Measurements from ENCODE around the gene FSD1. TPM values are rescaled to one million over a fixed set of nuclear protein-coding genes. Genes with fewer than 3 reads are reported as not detected.

Gene FSD1
- total RNA-seq, 4 donors from 2014 or later = not detected

GRCh38 chr19:4297901-4298809 lies 6.2 kb upstream of the FSD1 start:
- peaks cover 13% of the 10 kb centered on the region for H3K27me3 ChIP-seq
- no peaks in the 10 kb centered on the region for H3K9me3 ChIP-seq
- H3K4me3 ChIP-seq = no peak overlapping the region
- DNase-seq (ENCODE audit: low spot score in 2 of 2) = no peak
- no peaks in the 10 kb centered on the region for H3K36me3 ChIP-seq
- WGBS = 89% methylated on average over 16 of the region's 27 CpGs
- peaks cover 5% of the 10 kb centered on the region for H3K4me1 ChIP-seq
- TF ChIP-seq POLR2AphosphoS5 (IDR thresholded peaks at IDR 0.05) (no peak), POLR2A (IDR thresholded peaks at IDR 0.05) (no peak), CTCF (IDR thresholded peaks at IDR 0.05) (no peak), EP300 (IDR thresholded peaks at IDR 0.05) (no peak)
- no peak overlapping the region for H3K27ac ChIP-seq

GRCh38 chr19:4298810-4299550 lies 5.4 kb upstream of the FSD1 start:
- no peak overlapping the region for H3K27ac ChIP-seq
- peaks cover 5% of the 10 kb centered on the region for H3K4me1 ChIP-seq
- no peaks in the 10 kb centered on the region for H3K9me3 ChIP-seq
- no peaks in the 10 kb centered on the region for H3K36me3 ChIP-seq
- no peak for TF ChIP-seq EP300 (IDR thresholded peaks at IDR 0.05)
- TF ChIP-seq CTCF (IDR thresholded peaks at IDR 0.05) = no peak
- TF ChIP-seq POLR2A (IDR thresholded peaks at IDR 0.05) = no peak
- no peak for TF ChIP-seq POLR2AphosphoS5 (IDR thresholded peaks at IDR 0.05)
- H3K27me3 ChIP-seq = peaks cover 13% of the 10 kb centered on the region
- WGBS = 90% methylated on average over 7 of the region's 8 CpGs
- no peak overlapping the region for H3K4me3 ChIP-seq
- DNase-seq (ENCODE audit: low spot score in 2 of 2) = no peak

GRCh38 chr19:4300589-4300988 lies 3.8 kb upstream of the FSD1 start:
- no peak overlapping the region for H3K4me3 ChIP-seq
- H3K4me1 ChIP-seq = peaks cover 11% of the 10 kb centered on the region
- no peak overlapping the region for H3K27ac ChIP-seq
- no peaks in the 10 kb centered on the region for H3K36me3 ChIP-seq
- no peaks in the 10 kb centered on the region for H3K9me3 ChIP-seq
- TF ChIP-seq CTCF (IDR thresholded peaks at IDR 0.05) (no peak), POLR2AphosphoS5 (IDR thresholded peaks at IDR 0.05) (no peak)
- 79% methylated on average over 3 of the region's 3 CpGs for WGBS
- peaks cover 22% of the 10 kb centered on the region for H3K27me3 ChIP-seq
- no peak for DNase-seq (ENCODE audit: low spot score in 2 of 2)

- 53% methylated on average over 13 of the region's 13 CpGs for WGBS
- Histone ChIP-seq H3K4me3 (no peak overlapping the region), H3K9me3 (no peaks in the 10 kb centered on the region), H3K36me3 (no peaks in the 10 kb centered on the region), H3K27me3 (peaks cover 19% of the 10 kb centered on the region), H3K4me1 (peaks cover 6% of the 10 kb centered on the region), H3K27ac (no peak overlapping the region)
- TF ChIP-seq EP300 (IDR thresholded peaks at IDR 0.05) (no peak), POLR2AphosphoS5 (IDR thresholded peaks at IDR 0.05) (no peak), CTCF (IDR thresholded peaks at IDR 0.05) (no peak), POLR2A (IDR thresholded peaks at IDR 0.05) (no peak)
- DNase-seq (ENCODE audit: low spot score in 2 of 2) = no peak
Measured at GRCh38 chr19:4301590-4302242, 2.7 kb upstream of the FSD1 start.

- Histone ChIP-seq H3K27me3 (peaks cover 19% of the 10 kb centered on the region), H3K4me3 (no peak within 1 kb of the TSS), H3K27ac (no peak within 1 kb of the TSS), H3K9me3 (no peaks in the 10 kb centered on the region), H3K36me3 (no peaks in the 10 kb centered on the region), H3K4me1 (peaks cover 6% of the 10 kb centered on the region)
- 77% methylated on average over 3 of the region's 8 CpGs for WGBS
- TF ChIP-seq POLR2AphosphoS5 (IDR thresholded peaks at IDR 0.05) = no peak
- TF ChIP-seq CTCF (IDR thresholded peaks at IDR 0.05) = no peak
- TF ChIP-seq POLR2A (IDR thresholded peaks at IDR 0.05) = no peak
- TF ChIP-seq EP300 (IDR thresholded peaks at IDR 0.05) = no peak
- DNase-seq (ENCODE audit: low spot score in 2 of 2) = no peak
Measured at GRCh38 chr19:4302243-4302640, 2.2 kb upstream of the FSD1 start, which contains the start of gene TMIGD2. TMIGD2 (minus strand) TSS chr19:4302389; CDS start chr19:4302385, 4 bp downstream.
